ENCODE measurements around the gene CHST3. TPM values are rescaled to one million over a fixed set of nuclear protein-coding genes. Genes with fewer than 3 reads are reported as not detected.
"Not testable (repeated sequence)": the region's sequence is repeated elsewhere in the genome, so short reads cannot be mapped to it uniquely, and the experiment has no call there.

CHST3 gene, protein sequence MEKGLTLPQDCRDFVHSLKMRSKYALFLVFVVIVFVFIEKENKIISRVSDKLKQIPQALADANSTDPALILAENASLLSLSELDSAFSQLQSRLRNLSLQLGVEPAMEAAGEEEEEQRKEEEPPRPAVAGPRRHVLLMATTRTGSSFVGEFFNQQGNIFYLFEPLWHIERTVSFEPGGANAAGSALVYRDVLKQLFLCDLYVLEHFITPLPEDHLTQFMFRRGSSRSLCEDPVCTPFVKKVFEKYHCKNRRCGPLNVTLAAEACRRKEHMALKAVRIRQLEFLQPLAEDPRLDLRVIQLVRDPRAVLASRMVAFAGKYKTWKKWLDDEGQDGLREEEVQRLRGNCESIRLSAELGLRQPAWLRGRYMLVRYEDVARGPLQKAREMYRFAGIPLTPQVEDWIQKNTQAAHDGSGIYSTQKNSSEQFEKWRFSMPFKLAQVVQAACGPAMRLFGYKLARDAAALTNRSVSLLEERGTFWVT
- polyA plus RNA-seq (4.1 and 6.0 TPM in 2 replicates), polyA minus RNA-seq (11.2 and 14.4 TPM in 2 replicates)

DNA sequence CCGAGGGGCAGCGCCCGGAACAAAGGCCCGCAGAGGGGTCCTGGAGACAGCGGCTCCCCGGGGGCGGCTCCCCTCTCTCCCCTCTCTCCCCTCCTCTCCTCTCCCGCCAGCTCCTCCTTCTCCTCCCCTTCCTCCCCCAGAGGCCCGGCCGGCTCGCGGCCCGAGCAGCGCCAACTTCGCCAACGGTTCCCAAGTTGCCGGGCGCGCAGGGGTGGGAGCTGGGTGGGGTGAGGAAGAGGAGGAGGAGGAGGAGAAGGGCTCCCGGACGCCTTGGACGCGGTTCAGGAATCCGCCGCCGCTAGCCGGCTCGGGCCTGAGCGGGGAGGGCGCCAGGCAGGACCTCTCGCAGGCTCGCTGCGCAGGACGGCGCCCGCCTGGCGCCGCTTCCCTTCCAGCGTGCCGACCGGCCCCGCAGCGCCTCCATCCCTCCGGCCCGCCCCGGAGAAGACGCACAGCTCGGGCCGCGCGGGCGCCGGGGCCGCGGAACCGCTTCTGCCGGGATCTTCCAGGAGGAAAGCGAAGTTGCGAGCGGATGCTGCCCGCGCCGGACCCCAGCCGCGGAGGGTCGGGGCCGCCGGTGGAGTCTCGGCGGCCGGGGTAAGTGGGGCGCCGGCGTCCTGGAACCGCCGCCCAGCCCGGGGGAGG is at the start of gene CHST3:
Gene CHST3, plus strand, starts transcription at position 298 of the 645 bp plus-strand sequence. CDS start 41,448 bp downstream, outside the sequence.
- H3K9me2 ChIP-seq (ENCODE audit: insufficient read depth, low read length): no peaks in the 10 kb centered on the region
- H4K20me1 ChIP-seq (ENCODE audit: insufficient read depth): no peaks in the 10 kb centered on the region
- peaks cover 25% of the 10 kb centered on the region for H3K27me3 ChIP-seq (ENCODE audit: insufficient read depth, low read depth, low read length)
- peak within 1 kb of the TSS; percentile 75 for H3K9ac ChIP-seq (ENCODE audit: low read length)
- H2AFZ ChIP-seq (ENCODE audit: low read depth, low read length): peak within 1 kb of the TSS; percentile 24
- H3K79me2 ChIP-seq (replicated peaks; ENCODE audit: insufficient read depth, low read length): peaks cover 8% of the 10 kb centered on the region
- H3K9me3 ChIP-seq (ENCODE audit: low read length): no peaks in the 10 kb centered on the region
- peak within 1 kb of the TSS; percentile 12 for H3K27ac ChIP-seq (ENCODE audit: low read length)
- H3F3A ChIP-seq (ENCODE audit: insufficient read depth, low read length, poor library complexity, severe bottlenecking): no peaks in the 10 kb centered on the region
- H3K4me2 ChIP-seq (ENCODE audit: low read length): peak within 1 kb of the TSS; percentile 79
- no peaks in the 10 kb centered on the region for H3K36me3 ChIP-seq (ENCODE audit: insufficient read depth, low read length)
- TF ChIP-seq TAF1 (IDR thresholded peaks at IDR 0.05; ENCODE audit: low read depth): no peak
- TF ChIP-seq, protein P1, sequence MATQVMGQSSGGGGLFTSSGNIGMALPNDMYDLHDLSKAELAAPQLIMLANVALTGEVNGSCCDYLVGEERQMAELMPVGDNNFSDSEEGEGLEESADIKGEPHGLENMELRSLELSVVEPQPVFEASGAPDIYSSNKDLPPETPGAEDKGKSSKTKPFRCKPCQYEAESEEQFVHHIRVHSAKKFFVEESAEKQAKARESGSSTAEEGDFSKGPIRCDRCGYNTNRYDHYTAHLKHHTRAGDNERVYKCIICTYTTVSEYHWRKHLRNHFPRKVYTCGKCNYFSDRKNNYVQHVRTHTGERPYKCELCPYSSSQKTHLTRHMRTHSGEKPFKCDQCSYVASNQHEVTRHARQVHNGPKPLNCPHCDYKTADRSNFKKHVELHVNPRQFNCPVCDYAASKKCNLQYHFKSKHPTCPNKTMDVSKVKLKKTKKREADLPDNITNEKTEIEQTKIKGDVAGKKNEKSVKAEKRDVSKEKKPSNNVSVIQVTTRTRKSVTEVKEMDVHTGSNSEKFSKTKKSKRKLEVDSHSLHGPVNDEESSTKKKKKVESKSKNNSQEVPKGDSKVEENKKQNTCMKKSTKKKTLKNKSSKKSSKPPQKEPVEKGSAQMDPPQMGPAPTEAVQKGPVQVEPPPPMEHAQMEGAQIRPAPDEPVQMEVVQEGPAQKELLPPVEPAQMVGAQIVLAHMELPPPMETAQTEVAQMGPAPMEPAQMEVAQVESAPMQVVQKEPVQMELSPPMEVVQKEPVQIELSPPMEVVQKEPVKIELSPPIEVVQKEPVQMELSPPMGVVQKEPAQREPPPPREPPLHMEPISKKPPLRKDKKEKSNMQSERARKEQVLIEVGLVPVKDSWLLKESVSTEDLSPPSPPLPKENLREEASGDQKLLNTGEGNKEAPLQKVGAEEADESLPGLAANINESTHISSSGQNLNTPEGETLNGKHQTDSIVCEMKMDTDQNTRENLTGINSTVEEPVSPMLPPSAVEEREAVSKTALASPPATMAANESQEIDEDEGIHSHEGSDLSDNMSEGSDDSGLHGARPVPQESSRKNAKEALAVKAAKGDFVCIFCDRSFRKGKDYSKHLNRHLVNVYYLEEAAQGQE (IDR thresholded peaks at IDR 0.05; ENCODE audit: borderline replicate concordance): no peak
- no peak for TF ChIP-seq MXI1 (conservative IDR thresholded peaks at IDR 0.05; ENCODE audit: poor library complexity, severe bottlenecking)
- no peak for TF ChIP-seq EP300 (conservative IDR thresholded peaks at IDR 0.05; ENCODE audit: poor library complexity, severe bottlenecking)
- TF ChIP-seq POLR2AphosphoS5 (IDR thresholded peaks at IDR 0.05): peak; percentile 11
- TF ChIP-seq RAD21 (conservative IDR thresholded peaks at IDR 0.05): no peak
- peak within 1 kb of the TSS; percentile 70 for H3K4me3 ChIP-seq (ENCODE audit: low read length)

DNA sequence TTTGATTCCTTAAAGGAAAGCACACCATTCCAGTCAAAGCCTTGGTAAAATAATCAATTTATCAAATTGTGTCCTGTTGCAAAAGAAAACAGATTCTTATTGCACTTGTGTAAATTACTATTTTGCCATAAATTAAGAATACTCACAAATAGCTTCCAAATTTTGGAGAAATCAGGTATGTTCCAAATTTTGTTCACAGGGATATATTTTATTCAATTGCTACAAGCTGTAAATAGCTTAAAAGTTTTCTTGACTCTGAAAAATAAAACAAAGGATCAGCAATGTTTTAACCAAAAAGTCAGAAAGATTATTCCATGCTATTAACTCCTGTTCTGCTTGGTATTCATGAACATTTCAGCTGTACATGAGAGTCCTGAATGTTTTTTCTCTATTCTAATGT is 47.4 kb upstream of the CHST3 start:
- no peaks in the 10 kb centered on the region for H4K20me1 ChIP-seq (ENCODE audit: insufficient read depth)
- H3K4me3 ChIP-seq (ENCODE audit: low read length): no peak overlapping the region
- H3K4me2 ChIP-seq (ENCODE audit: low read length): no peak overlapping the region
- no peak overlapping the region for H3K9ac ChIP-seq (ENCODE audit: low read length)
- no peaks in the 10 kb centered on the region for H3F3A ChIP-seq (ENCODE audit: insufficient read depth, low read length, poor library complexity, severe bottlenecking)
- H3K27me3 ChIP-seq (ENCODE audit: insufficient read depth, low read depth, low read length): no peaks in the 10 kb centered on the region
- H3K27ac ChIP-seq (ENCODE audit: low read length): no peak overlapping the region
- no peaks in the 10 kb centered on the region for H3K9me2 ChIP-seq (ENCODE audit: insufficient read depth, low read length)
- TF ChIP-seq POLR2AphosphoS5 (IDR thresholded peaks at IDR 0.05) (no peak), EP300 (conservative IDR thresholded peaks at IDR 0.05; ENCODE audit: poor library complexity, severe bottlenecking) (no peak), RAD21 (conservative IDR thresholded peaks at IDR 0.05) (no peak), SMC3 (conservative IDR thresholded peaks at IDR 0.05; ENCODE audit: poor library complexity) (no peak), MXI1 (conservative IDR thresholded peaks at IDR 0.05; ENCODE audit: poor library complexity, severe bottlenecking) (no peak)
- no peaks in the 10 kb centered on the region for H3K79me2 ChIP-seq (replicated peaks; ENCODE audit: insufficient read depth, low read length)
- no peaks in the 10 kb centered on the region for H3K36me3 ChIP-seq (ENCODE audit: insufficient read depth, low read length)
- H3K9me3 ChIP-seq (ENCODE audit: low read length): no peaks in the 10 kb centered on the region
- H2AFZ ChIP-seq (ENCODE audit: low read depth, low read length): no peak overlapping the region

DNA sequence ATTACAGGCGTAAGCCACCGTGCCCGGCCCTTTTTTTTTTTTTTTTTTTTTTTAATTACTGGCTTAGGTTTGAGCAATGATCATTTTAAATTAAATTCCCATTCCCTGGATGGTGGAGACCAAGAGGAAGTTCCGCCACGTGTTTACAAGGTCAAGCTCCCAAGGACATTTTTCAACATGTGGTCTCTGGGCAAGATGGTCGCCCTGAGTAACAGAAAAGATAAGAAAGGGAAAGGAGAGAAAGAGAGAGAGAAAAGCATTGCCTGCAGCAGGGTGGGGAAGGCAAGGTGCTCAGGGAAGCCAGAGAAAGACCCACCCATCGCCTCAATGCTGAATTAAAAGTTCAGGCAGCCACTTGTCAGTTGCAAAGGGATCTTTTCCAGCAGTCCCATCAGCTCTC is 45.2 kb upstream of the CHST3 start:
- H3K27ac ChIP-seq (ENCODE audit: low read length): no peak overlapping the region
- H3K9ac ChIP-seq (ENCODE audit: low read length): no peak overlapping the region
- H3F3A ChIP-seq (ENCODE audit: insufficient read depth, low read length, poor library complexity, severe bottlenecking): no peaks in the 10 kb centered on the region
- H3K36me3 ChIP-seq (ENCODE audit: insufficient read depth, low read length): no peaks in the 10 kb centered on the region
- no peak overlapping the region for H3K4me3 ChIP-seq (ENCODE audit: low read length)
- TF ChIP-seq POLR2AphosphoS5 (IDR thresholded peaks at IDR 0.05) (no peak), TAF1 (IDR thresholded peaks at IDR 0.05; ENCODE audit: low read depth) (no peak)
- no peaks in the 10 kb centered on the region for H3K27me3 ChIP-seq (ENCODE audit: insufficient read depth, low read depth, low read length)
- no peaks in the 10 kb centered on the region for H3K9me3 ChIP-seq (ENCODE audit: low read length)
- H3K4me2 ChIP-seq (ENCODE audit: low read length): no peak overlapping the region
- H3K79me2 ChIP-seq (replicated peaks; ENCODE audit: insufficient read depth, low read length): no peaks in the 10 kb centered on the region
- no peak overlapping the region for H2AFZ ChIP-seq (ENCODE audit: low read depth, low read length)
- no peaks in the 10 kb centered on the region for H3K9me2 ChIP-seq (ENCODE audit: insufficient read depth, low read length)
- no peaks in the 10 kb centered on the region for H4K20me1 ChIP-seq (ENCODE audit: insufficient read depth)

DNA sequence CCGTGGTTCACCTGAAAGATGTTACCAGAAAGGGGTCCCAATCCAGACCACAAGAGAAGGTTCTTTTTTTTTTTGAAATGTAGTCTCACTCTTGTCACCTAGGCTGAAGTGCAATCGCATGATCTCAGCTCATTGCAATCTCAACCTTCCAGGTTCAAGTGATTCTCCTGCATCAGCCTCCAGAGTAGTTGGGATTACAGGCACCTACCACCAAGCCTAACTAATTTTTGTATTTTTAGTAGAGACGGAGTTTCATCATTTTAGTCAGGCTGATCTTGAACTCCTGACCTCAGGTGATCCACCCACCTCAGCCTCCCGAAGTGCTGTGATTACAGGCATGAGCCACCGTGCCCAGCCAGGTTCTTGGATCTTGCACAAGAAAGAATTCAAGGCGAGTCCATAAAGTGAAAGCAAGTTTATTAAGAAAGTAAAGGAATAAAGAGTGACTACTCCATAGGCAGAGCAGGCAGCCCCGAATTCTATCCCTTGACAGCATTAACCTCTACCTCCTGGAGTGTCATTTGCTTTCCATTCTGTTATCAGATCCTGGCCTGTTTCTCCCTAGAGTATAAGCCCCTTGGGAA is 44.1 kb upstream of the CHST3 start:
- not testable (repeated sequence) for H3K9me2 ChIP-seq (ENCODE audit: insufficient read depth, low read length); H3F3A ChIP-seq (ENCODE audit: insufficient read depth, low read length, poor library complexity, severe bottlenecking); H3K36me3 ChIP-seq (ENCODE audit: insufficient read depth, low read length); H4K20me1 ChIP-seq (ENCODE audit: insufficient read depth); H3K9ac ChIP-seq (ENCODE audit: low read length); H3K4me3 ChIP-seq (ENCODE audit: low read length); H3K9me3 ChIP-seq (ENCODE audit: low read length); H2AFZ ChIP-seq (ENCODE audit: low read depth, low read length); H3K79me2 ChIP-seq (replicated peaks; ENCODE audit: insufficient read depth, low read length); H3K27ac ChIP-seq (ENCODE audit: low read length); H3K27me3 ChIP-seq (ENCODE audit: insufficient read depth, low read depth, low read length); H3K4me2 ChIP-seq (ENCODE audit: low read length)
